Ovary (tissue), 9 donors: ENCODE results near the gene PIRT. TPM values are rescaled to one million over a fixed set of nuclear protein-coding genes. Genes with fewer than 3 reads are reported as not detected.

Source experiments
- DNase-seq, 5 donors: peaks; one replicate each; pipeline ENCODE4 v3.0.0-alpha.2; 2019 to 2020
- H3K27ac ChIP-seq, 2 donors: fragments of 200-600 bp; one replicate each; pipeline versions ENCODE4 v1.5.1 to v1.8.0; 2019 to 2022
- H3K27me3 ChIP-seq: fragments of 200-600 bp; one replicate; pipeline ENCODE4 v1.8.0; 2022
- H3K36me3 ChIP-seq: fragments of 200-600 bp; sonication (generic); one replicate; pipeline ENCODE4 v1.5.1; 2019
- H3K4me1 ChIP-seq: one replicate; pipeline ENCODE4 v1.8.1; 2013; ENCODE audit warnings: mild to moderate bottlenecking, moderate library complexity; ENCODE audit not compliant: insufficient read depth
- H3K4me3 ChIP-seq: fragments of 200-600 bp; sonication (generic); one replicate; pipeline ENCODE4 v1.5.1; 2017
- H3K9me3 ChIP-seq, 2 donors: fragments of 200-600 bp in 1 of 2; sonication (generic) in 1 of 2; one replicate each; pipeline versions ENCODE4 v1.5.1 to v1.8.1; 2013 to 2019; ENCODE audit warnings: mild to moderate bottlenecking in 1 of 2, moderate library complexity in 1 of 2
- EP300 ChIP-seq: sonication (generic); formaldehyde crosslinking; IDR thresholded peaks from one replicate; pipeline ENCODE4 v1.6.1; 2017; ENCODE audit warnings: antibody characterized with exemption
- POLR2A ChIP-seq: fragments of 450-650 bp; IDR thresholded peaks from one replicate; pipeline ENCODE4 v1.6.1; 2017; ENCODE audit warnings: antibody characterized with exemption, mild to moderate bottlenecking, moderate library complexity
- WGBS, 3 donors: extraction: QIAGEN DNeasy Blood & Tissue Kit in 1 of 3; methylation state at CpG; one replicate each; pipeline versions ENCODE4 v1.1.5 to v1.1.7; 2013 to 2017; 5-methylcytosine and 5-hydroxymethylcytosine counted together
- intact Hi-C, 4 donors: fragments of 100-400 bp; cut with DNase I; formaldehyde crosslinking; loops; one replicate each; pipeline versions ENCODE4 v1.11.0 to v1.15.1; 2022 to 2023
- polyA plus RNA-seq, 2 donors: library from polyadenylated mRNA; stranded (reverse); fragments of 200-250 nt in 1 of 2; fragments of 350-450 nt in 1 of 2; fragmentation: Illumina TruSeq in 1 of 2; extraction: RNeasy Lipid Tissue Mini Kit (QIAGEN cat#74804) in 1 of 2; gene quantifications; one replicate each; pipeline ENCODE4 v1.2.3, GENCODE V29; 2013 to 2014
- total RNA-seq, 7 donors: library from RNA; depleted of rRNA in 2 of 7; stranded (reverse); fragments of >200 nt in 2 of 7; fragmentation: NEBNext Ultra II Directional in 3 of 7; extraction: Animal tissue kit (Norgen Biotek cat#: 25700) in 3 of 7; gene quantifications; one replicate each; pipeline versions ENCODE4 v1.1.0 to v1.2.4, GENCODE V29; 2016 to 2023
- TF ChIP-seq, protein P1 (sequence below), 3 donors: fragments of 450-650 bp in 2 of 3; fragments of 200-600 bp in 1 of 3; IDR thresholded peaks; one replicate each; pipeline versions ENCODE4 v1.5.1 to v1.8.0; 2016 to 2022; ENCODE audit warnings: antibody characterized with exemption in 3 of 3, mild to moderate bottlenecking in 1 of 3
- donor health status: DM: no; HTN: no; CAD: no; lungs with moderate emphysema.
- donor health status: DM: no; HTN: no; CAD: no.
- donor health status: Bipolar disorder and iron deficiency.
- donor health status: DM: yes; HTN: yes; CAD: no.
- donor health status: DM: no; HTN: no; CAD: no.
- donor health status: DM: yes; HTN: yes; CAD: no.

PIRT gene
- total and polyA plus RNA-seq, 9 donors = not detected

DNA sequence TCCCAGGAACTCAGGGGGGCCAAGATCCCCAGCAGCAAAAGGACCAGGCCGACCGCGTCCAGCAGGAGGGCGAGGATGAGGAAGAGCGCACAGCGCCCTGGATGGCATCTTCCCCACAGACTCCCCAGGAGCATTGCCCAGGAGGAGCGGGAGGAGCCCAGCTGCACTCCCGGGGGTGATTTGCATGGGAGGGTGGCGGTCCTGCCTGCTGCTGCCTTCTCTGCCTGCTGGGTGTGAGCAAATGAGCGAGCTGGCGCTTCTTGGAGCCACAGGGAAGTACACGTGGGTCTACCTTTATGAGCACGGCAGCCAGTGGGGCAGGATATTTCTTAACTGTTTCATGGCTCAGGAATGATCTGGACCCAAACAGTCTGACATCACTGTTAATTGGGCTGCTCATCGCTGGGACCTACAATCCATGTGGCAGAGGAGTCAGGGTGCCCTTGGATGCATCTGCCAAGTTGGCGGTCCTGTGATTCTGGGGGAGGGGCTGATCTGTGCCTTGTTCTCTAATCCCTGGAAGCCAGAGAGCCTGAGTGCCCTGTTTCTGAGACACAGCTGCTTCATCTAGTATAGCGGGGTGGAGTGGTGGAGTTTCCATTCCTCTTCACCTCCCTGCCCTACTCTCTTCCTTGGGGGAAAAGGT is 33.9 kb downstream of the PIRT start, which contains the start of gene TMEM238L:
Gene TMEM238L, minus strand, starts transcription at position 270 of the 646 bp plus-strand sequence. Its CDS starts 136 bp downstream, at position 134.
- no peak within 1 kb of the TSS for H3K4me3 ChIP-seq
- H3K27ac ChIP-seq = no peak within 1 kb of the TSS
- DNase-seq = no peak
- H3K36me3 ChIP-seq = no peaks in the 10 kb centered on the region
- WGBS, 3 donors = 79 to 83% (median 83%) methylated on average over 16 of the region's 16 CpGs
- H3K27me3 ChIP-seq = no peaks in the 10 kb centered on the region
- intact Hi-C loops = no loop called here
- H3K9me3 ChIP-seq = no peaks in the 10 kb centered on the region
- TF ChIP-seq, protein P1, sequence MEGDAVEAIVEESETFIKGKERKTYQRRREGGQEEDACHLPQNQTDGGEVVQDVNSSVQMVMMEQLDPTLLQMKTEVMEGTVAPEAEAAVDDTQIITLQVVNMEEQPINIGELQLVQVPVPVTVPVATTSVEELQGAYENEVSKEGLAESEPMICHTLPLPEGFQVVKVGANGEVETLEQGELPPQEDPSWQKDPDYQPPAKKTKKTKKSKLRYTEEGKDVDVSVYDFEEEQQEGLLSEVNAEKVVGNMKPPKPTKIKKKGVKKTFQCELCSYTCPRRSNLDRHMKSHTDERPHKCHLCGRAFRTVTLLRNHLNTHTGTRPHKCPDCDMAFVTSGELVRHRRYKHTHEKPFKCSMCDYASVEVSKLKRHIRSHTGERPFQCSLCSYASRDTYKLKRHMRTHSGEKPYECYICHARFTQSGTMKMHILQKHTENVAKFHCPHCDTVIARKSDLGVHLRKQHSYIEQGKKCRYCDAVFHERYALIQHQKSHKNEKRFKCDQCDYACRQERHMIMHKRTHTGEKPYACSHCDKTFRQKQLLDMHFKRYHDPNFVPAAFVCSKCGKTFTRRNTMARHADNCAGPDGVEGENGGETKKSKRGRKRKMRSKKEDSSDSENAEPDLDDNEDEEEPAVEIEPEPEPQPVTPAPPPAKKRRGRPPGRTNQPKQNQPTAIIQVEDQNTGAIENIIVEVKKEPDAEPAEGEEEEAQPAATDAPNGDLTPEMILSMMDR (IDR thresholded peaks at IDR 0.05) = no peak
- TF ChIP-seq EP300 (no peak), POLR2A (no peak)
- peaks cover 4% of the 10 kb centered on the region for H3K4me1 ChIP-seq

DNA sequence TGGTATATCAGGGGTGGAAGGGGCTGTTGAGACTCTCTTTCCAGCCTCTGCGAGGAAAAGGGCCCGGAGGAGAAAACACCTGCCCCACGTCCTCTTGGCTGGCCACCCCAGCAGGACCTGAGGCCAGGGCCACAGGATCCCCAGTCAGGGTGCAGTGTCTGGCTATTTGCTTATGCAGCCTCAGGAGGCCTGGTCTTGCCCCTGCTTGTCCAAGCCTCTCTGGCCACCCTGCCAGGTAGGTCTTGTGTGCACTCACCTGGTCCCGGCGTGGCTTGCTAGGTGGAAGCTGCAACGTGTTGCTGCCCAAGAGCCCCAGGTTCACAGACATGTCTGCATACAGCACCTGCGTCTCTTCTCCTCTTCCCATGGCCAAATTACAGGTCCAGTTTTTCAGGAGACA is 34.5 kb downstream of the PIRT start:
- Histone ChIP-seq H3K9me3 (no peaks in the 10 kb centered on the region), H3K27me3 (no peaks in the 10 kb centered on the region), H3K36me3 (no peaks in the 10 kb centered on the region), H3K4me1 (peaks cover 7% of the 10 kb centered on the region), H3K4me3 (no peak overlapping the region), H3K27ac (no peak overlapping the region)
- no peak for DNase-seq
- 95 to 96% (median 96%) methylated on average over 7 of the region's 7 CpGs for WGBS, 3 donors
- intact Hi-C loops = no loop called here
- TF ChIP-seq POLR2A (no peak), EP300 (no peak)
- TF ChIP-seq, protein P1 (IDR thresholded peaks at IDR 0.05) = no peak

DNA sequence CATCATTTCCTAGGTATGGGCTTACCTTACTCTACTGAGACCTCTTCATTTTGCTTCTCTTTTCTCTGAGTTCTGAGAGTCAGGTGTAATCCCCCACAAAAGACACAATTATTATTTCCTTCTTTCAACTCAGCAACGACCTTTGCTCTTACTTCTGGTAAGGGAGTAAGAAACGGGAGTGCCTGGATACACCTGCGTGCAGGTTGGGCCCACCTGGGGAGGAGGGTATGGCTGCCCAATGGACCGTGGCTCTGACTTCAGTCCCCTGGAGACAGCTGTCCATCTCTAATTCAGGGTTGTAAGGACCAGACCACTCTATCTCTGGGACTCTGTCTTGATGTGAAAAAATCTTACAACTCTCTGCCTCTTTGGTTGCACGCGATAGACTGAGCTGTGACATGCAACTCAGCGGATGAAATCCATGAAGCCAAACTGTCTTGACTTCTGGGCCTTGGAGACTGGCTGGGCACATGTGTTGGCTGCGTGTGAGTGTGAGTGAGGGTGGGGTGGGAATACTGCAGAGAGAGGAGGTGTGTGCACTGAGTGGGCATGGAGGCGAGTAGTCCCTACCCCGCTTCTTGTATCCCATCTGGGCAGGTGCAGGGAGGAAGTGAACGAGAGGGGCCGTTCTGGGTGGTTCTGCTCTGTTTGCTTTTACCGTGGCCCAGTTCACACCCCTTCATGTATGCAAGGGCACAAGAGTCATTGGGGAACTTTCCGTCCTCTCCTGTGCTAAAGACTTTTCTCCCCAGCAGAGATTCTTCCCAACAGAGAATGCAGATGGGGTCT is 35.2 kb downstream of the PIRT start:
- no peak for TF ChIP-seq EP300
- TF ChIP-seq, protein P1 (IDR thresholded peaks at IDR 0.05) = no peak
- TF ChIP-seq POLR2A = no peak
- Histone ChIP-seq H3K27me3 (no peaks in the 10 kb centered on the region), H3K36me3 (no peaks in the 10 kb centered on the region), H3K4me3 (no peak overlapping the region), H3K9me3 (no peaks in the 10 kb centered on the region), H3K4me1 (peaks cover 11% of the 10 kb centered on the region), H3K27ac (no peak overlapping the region)
- intact Hi-C loops = no loop called here
- 85 to 89% (median 86%) methylated on average over 14 of the region's 14 CpGs for WGBS, 3 donors
- DNase-seq = no peak

DNA sequence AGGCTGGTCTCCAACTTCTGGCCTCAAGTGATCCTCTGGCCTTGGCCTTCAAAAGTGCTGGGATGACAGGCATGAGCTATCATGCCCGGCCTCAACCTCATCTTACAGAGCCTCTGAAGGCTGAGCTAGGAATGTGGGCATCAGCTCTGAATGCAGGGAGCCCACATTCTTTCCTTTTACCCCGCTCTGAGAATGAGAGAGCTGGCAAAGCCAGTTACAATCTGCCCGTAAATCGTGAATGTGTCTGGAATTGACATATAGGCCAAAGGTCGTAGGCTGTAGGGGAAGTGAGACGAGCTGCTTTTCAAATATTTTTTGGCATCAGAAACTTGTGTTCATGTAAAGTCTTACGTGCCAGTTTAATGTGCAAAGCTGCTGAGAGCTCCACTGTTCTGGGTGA is 38.5 kb downstream of the PIRT start:
- peaks cover 11% of the 10 kb centered on the region for H3K4me1 ChIP-seq

More for the DNA sequence above, 38.5 kb downstream of the PIRT start:
- intact Hi-C loops = no loop called here
- WGBS, 3 donors = 66 to 85% (median 79%) methylated on average over 7 of the region's 7 CpGs
- H3K27me3 ChIP-seq = no peaks in the 10 kb centered on the region
- no peak for TF ChIP-seq EP300
- TF ChIP-seq, protein P1 (IDR thresholded peaks at IDR 0.05) = no peak
- TF ChIP-seq POLR2A = no peak
- H3K36me3 ChIP-seq = no peaks in the 10 kb centered on the region
- no peaks in the 10 kb centered on the region for H3K9me3 ChIP-seq
- H3K27ac ChIP-seq = no peak overlapping the region
- H3K4me3 ChIP-seq = no peak overlapping the region
- no peak for DNase-seq
